HPDE6-E6E7 (cell line): Measurements from ENCODE around the gene VCL.

Source experiments
- DNase-seq: peaks from one replicate; pipeline ENCODE4 v3.0.0; 2011; ENCODE audit warnings: missing footprints; ENCODE audit errors: extremely low spot score

VCL gene

GRCh38 chr10:74151879-74152722 lies 154.2 kb downstream of the VCL start:
- no peak for DNase-seq

- DNase-seq, result no peak
Measured at GRCh38 chr10:74153123-74153522, 155.2 kb downstream of the VCL start.

- DNase-seq, result no peak
Measured at GRCh38 chr10:74153676-74154075, 155.8 kb downstream of the VCL start.

- no peak for DNase-seq
Measured at GRCh38 chr10:74156919-74157289, 159.0 kb downstream of the VCL start.

GRCh38 chr10:74160013-74160412 lies 162.1 kb downstream of the VCL start:
- no peak for DNase-seq

GRCh38 chr10:74163319-74164068 lies 165.6 kb downstream of the VCL start:
- no peak for DNase-seq

- no peak for DNase-seq
Measured at GRCh38 chr10:74164716-74165529, 167.0 kb downstream of the VCL start.

- no peak for DNase-seq
Measured at GRCh38 chr10:74165530-74165901, 167.6 kb downstream of the VCL start.

GRCh38 chr10:74167443-74167842 lies 169.5 kb downstream of the VCL start:
- DNase-seq, result no peak
